GM21390 (cell line): Measurements from ENCODE around the gene MYO16.

ENCODE experiments used
- ATAC-seq: cut with Tn5 transposase; IDR thresholded peaks from one replicate; pipeline ENCODE4 v1.9.1; 2021; ENCODE audit not compliant: unreplicated experiment

MYO16 gene

GRCh38 chr13:109172136-109172535 lies 542.7 kb downstream of the MYO16 start:
- ATAC-seq: no peak

- no peak for ATAC-seq
Measured at GRCh38 chr13:109175666-109176065, 546.3 kb downstream of the MYO16 start.

- ATAC-seq: no peak
Measured at GRCh38 chr13:109180905-109181425, 551.6 kb downstream of the MYO16 start.

GRCh38 chr13:109182777-109183465 lies 553.5 kb downstream of the MYO16 start:
- ATAC-seq: no peak

GRCh38 chr13:109191413-109191812 lies 562.0 kb downstream of the MYO16 start:
- ATAC-seq: no peak

GRCh38 chr13:109192306-109192705 lies 562.9 kb downstream of the MYO16 start:
- ATAC-seq: no peak

- ATAC-seq: no peak
Measured at GRCh38 chr13:109196948-109197347, 567.5 kb downstream of the MYO16 start.

- no peak for ATAC-seq
Measured at GRCh38 chr13:109198585-109198984, 569.2 kb downstream of the MYO16 start.

- ATAC-seq: no peak
Measured at GRCh38 chr13:109199280-109199679, 569.9 kb downstream of the MYO16 start.

- no peak for ATAC-seq
Measured at GRCh38 chr13:109200556-109200955, 571.1 kb downstream of the MYO16 start.

GRCh38 chr13:109203587-109203986 lies 574.2 kb downstream of the MYO16 start:
- ATAC-seq: no peak

- no peak for ATAC-seq
Measured at GRCh38 chr13:109204252-109204651, 574.8 kb downstream of the MYO16 start.

- ATAC-seq: no peak
Measured at GRCh38 chr13:109204657-109205056, 575.2 kb downstream of the MYO16 start.

- ATAC-seq: no peak
Measured at GRCh38 chr13:109205315-109205714, 575.9 kb downstream of the MYO16 start.

GRCh38 chr13:109206616-109207015 lies 577.2 kb downstream of the MYO16 start:
- ATAC-seq: no peak

GRCh38 chr13:109207622-109208021 lies 578.2 kb downstream of the MYO16 start:
- ATAC-seq: no peak

GRCh38 chr13:109208522-109208921 lies 579.1 kb downstream of the MYO16 start:
- ATAC-seq: no peak

- ATAC-seq: no peak
Measured at GRCh38 chr13:109209526-109209925, 580.1 kb downstream of the MYO16 start.

- ATAC-seq: no peak
Measured at GRCh38 chr13:109211616-109212015, 582.2 kb downstream of the MYO16 start.

- ATAC-seq: peak; percentile 47
Measured at GRCh38 chr13:109212650-109213049, 583.2 kb downstream of the MYO16 start.

GRCh38 chr13:109213714-109214113 lies 584.3 kb downstream of the MYO16 start:
- ATAC-seq: no peak

GRCh38 chr13:109214393-109214792 lies 585.0 kb downstream of the MYO16 start:
- ATAC-seq: no peak

GRCh38 chr13:109215377-109215776 lies 586.0 kb downstream of the MYO16 start:
- no peak for ATAC-seq
